GM18517 (cell line): ENCODE measurements around the gene DMRT2.

Experiments
- ATAC-seq: cut with Tn5 transposase; IDR thresholded peaks from one replicate; pipeline ENCODE4 v1.9.1; 2021; ENCODE audit warnings: mild to moderate bottlenecking, moderate library complexity; ENCODE audit not compliant: unreplicated experiment

Gene DMRT2

DNA sequence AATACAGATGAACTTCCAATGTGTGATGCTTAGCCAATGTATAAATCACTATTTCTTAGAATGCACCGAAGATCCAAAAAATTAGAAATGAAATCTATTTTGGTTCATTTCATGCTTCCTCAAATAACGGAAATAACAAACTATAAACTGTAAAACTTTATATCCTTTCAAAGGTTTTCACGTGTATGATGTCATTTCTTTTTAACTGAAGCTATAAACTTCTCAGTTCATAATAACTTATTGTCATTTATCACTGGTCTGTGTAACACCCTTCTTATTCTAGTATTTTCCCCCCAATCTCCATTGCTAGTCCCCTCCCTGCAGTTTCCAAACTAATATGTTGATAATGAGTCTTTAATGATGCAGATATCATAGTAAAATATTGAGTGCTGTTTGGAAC, 36.4 kb downstream of the DMRT2 start:
- ATAC-seq: no peak

DNA sequence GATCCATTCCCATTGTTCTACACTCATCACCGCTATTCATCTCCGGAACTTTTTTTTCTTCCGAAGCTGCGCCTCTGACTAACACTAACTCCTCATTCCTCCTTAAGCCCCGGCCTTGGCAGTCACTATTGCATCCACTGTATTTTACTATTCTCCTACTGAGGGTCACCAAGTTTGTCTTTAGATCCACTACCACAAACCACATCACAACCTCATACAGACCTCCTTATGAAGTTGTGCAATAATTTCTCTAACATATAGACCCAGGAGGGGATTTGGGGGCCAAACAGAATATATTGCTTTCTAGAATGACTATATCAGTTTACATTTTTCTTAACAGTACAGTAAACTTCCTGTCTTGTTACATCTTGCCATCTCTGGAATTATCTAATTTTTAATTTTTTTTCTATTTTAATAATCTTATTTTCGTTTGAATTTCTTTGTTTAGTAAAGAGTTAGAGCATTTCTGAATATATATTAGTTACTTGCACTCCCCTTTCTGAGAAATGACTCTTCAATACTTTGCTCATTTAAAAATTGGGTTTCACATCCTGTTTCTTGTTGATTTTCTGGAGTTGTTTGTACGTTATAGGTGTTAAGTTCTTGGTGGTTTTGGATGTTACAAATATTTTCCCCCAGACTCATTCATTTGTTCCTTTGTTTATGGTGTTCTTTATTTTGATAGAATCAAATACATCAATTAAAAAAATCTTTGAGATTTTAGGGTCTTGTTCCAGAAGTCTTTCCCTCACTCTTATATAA, 37.1 kb downstream of the DMRT2 start:
- ATAC-seq: peak; percentile 59

DNA sequence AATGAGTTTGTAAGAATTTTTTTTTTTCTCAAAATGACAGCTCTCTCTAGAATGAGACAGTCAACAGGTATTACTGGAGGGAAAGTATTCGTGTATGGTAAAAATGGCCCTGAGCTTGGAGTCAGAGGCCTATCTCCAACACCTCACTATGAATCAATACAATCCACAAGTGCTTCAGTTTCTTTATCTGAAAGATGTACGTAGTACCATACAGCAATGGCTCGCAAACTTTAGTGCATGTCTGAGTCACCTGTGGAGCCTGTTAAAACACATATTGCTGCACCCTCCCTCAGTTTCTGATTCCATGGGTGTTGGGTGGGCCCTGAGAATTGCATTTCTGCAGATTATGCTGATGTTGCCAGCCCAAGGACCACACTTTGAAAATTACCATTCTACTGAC, 44.6 kb downstream of the DMRT2 start:
- no peak for ATAC-seq

DNA sequence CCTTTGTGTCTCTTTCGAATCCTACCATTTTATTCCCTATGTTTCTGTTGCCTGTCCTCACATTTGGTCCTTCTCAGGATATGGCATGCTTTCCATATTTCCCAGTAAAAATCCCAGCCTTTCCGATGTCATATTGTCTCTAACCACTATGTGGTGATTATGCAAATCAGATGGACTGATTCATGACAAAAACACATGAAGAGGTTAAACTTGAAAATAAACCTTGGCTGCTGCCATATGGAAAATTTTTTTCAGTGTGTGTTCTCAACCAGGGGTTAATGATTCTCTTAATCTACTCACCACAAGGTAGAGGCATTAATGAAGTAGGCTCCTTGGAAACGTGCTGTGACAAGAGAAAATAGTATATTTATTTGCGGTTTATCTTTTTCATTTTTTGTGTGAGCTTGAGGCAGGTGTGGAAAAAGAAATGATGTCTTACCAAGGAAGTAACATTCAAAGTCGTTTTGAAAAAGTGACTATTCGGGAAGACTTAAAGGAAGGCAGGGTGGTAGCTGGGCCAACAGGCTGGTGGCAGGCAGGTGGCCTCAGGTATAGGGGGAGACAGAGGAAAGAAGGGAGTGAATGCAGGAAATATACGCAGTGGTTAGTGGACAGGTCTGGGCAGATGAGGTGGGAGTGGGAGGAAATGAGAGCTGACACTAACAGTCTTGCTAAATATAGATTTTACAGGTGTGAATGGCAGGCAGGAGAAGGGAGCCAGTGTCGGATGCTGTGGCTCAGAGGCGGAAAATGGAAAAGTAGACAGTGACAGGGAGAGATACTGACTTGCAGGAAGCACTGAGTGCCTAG, 46.2 kb downstream of the DMRT2 start:
- no peak for ATAC-seq

DNA sequence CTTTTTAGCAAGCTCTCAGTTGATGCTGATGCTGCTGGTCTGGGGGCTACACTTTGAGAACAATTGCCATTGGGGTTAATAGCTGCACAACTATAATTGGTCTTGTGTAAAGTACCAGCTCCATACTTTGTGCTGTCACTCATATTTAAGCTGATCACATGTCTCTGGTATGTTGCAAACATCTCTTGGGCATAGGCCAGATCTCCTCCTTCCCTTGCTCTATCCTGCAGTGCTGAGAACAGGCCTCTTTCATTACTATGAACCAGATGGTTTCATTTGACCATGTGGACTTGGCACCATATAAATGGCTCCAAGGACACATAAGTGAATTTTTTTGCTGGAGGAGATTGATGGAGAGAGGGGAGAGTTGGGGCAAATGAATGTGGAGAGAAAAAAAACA, 48.4 kb downstream of the DMRT2 start:
- ATAC-seq: no peak

DNA sequence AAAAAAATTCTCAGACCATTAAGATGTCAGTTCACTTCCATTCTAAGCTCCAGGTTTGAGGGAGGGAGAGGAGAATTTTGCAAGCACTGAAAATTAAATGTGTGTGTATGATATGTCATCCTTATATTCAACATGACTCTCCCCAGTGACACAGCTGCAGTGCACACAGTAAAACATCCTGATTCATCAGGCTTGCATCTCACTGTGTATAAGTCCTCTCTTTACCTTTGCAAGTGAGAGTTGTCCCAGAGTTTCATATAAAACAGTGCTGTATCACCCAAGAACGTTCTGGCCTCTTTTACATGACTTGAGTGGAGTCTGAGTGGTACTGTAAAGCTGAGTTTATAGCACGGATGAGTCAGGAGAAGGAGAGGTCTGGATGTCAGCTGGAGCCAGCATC, 50.0 kb downstream of the DMRT2 start:
- no peak for ATAC-seq

DNA sequence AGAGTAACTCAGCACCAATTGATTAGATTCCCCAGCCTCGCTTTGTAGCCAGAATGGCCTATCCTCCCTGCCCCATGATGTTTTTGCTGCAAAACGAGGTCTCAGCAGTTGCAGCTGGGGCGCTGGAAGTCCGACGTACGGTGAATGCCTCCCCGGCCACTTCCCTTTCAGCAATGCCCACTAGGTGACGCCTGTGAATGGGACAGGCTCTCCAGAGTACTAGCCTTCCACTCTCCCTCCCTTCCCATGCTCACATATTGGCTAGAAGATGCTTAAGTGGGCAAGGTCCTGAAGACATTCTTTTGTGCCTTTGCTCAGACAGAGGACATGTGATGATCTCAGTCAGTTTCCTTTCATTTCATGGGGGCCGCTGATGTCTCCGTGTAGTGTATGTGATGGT, 50.8 kb downstream of the DMRT2 start:
- no peak for ATAC-seq

DNA sequence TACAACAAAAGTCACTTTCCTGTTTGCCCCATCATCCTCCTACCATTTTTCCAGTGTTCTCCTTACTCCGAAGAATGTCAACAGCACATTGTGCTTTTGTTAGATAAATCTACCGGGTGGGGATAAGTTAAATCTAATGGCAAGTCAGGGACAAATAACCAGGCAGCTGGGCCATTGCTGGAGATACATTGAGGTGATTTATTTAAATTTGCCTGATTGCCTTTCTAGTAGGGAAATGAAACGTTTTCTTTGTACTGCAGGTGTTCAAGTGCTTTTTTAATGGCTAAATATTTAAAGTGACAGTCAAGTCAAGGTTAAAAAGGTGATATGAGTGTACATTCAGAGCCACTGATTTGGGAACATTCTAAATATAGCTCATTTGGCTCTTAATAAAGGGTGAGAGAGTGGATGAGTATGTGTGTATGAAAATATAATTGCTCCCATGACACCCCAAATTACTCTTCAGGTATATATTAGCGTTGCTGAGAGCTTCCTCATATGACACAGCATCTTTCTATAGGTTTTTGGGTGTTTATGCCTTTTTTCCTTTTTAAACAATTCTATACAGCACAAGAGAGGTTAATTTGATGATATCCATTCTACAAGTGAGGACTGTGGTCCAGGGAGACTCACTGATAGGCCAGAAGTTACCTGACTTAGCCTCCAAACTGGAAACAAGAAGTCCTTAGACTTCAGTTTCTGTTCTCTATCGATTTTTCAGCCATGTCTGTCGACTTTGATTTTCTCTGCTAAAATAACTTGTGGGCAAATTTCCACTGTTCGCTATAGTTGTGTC, 51.9 kb downstream of the DMRT2 start:
- no peak for ATAC-seq

DNA sequence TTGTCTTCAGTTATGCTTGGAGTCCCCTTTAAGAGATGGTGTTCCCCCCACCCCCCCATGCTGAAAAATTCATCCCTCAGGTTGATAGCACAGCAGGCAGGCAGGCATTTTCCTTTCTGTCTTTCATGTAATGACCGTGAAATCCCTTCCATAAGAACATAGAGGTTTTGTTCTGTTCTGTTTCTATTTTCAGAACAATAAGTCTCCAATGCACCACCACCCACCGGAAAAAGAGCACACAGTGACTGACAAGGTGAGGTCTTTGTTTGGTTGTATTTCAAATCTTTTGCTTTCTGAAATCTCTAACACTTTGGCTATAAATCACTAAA, 52.4 kb downstream of the DMRT2 start:
- ATAC-seq: no peak
